ENCODE results near the gene WDR90. TPM values are rescaled to one million over a fixed set of nuclear protein-coding genes. Genes with fewer than 3 reads are reported as not detected.

Gene WDR90
- total and polyA plus RNA-seq, 2 experiments from 2014 or later = 25.9 to 42.2 TPM

- TF ChIP-seq CTCF (conservative IDR thresholded peaks at IDR 0.05; ENCODE audit: low read depth in 2 of 2) (no peak), STAT1 (IDR thresholded peaks at IDR 0.05; ENCODE audit: unreplicated experiment) (no peak), NANOG (IDR thresholded peaks at IDR 0.05; ENCODE audit: borderline replicate concordance) (no peak)
Measured at GRCh38 chr16:630249-630814, 18.8 kb upstream of the WDR90 start (continued).

- Histone ChIP-seq H3K27ac (ENCODE audit: low read depth) (peak within 1 kb of the TSS; percentile 74; the same call in 1 of the 2 replicates), H4K20me1 (replicated peaks; ENCODE audit: insufficient read depth) (no peaks in the 10 kb centered on the region), H3K79me2 (replicated peaks; ENCODE audit: insufficient read depth) (no peaks in the 10 kb centered on the region; the same call in 1 of the 2 replicates), H3K36me3 (ENCODE audit: insufficient read depth) (no peaks in the 10 kb centered on the region), H3F3A (replicated peaks; ENCODE audit: low read depth) (no peaks in the 10 kb centered on the region), H3K4me1 (ENCODE audit: insufficient read depth) (peaks cover 13% of the 10 kb centered on the region), H3K9me2 (ENCODE audit: insufficient read depth) (no peaks in the 10 kb centered on the region), H3K4me3 (peak within 1 kb of the TSS; percentile 51), H3K27me3 (ENCODE audit: insufficient read depth) (no peaks in the 10 kb centered on the region), H2AFZ (no peak within 1 kb of the TSS), H3K4me2 (peak within 1 kb of the TSS; percentile 74)
- Mint-ChIP-seq H3K4me3 (peak within 1 kb of the TSS; percentile 46; the same call in 2 of the 3 replicates), H3K27me3 (ENCODE audit: insufficient read depth, low read depth, poor library complexity) (peaks cover 16% of the 10 kb centered on the region), H3K36me3 (ENCODE audit: low read depth) (no peaks in the 10 kb centered on the region; the same call in 2 of the 3 replicates), H3K27ac (peak within 1 kb of the TSS; percentile 89), H3K9me3 (no peaks in the 10 kb centered on the region), H3K4me1 (peaks cover 12% of the 10 kb centered on the region)
- peak; percentile 78 for DNase-seq (ENCODE audit: low spot score)
- no peak for TF ChIP-seq ZNF114 (CRISPR knock-in tag; IDR thresholded peaks at IDR 0.05)
- no peak for TF ChIP-seq EZH2 (IDR thresholded peaks at IDR 0.05; ENCODE audit: low read depth, unreplicated experiment)
- no peak for TF ChIP-seq STAT1 (IDR thresholded peaks at IDR 0.05; ENCODE audit: unreplicated experiment)
- no peak for TF ChIP-seq CREB1 (CRISPR knock-in tag; IDR thresholded peaks at IDR 0.05; ENCODE audit: low read depth)
- TF ChIP-seq POLR2AphosphoS5 (IDR thresholded peaks at IDR 0.05; ENCODE audit: low read depth) = peak; percentile 63; the same call in 1 of the 2 replicates
- no peak for TF ChIP-seq REST (IDR thresholded peaks at IDR 0.05; ENCODE audit: unreplicated experiment)
- no peak for TF ChIP-seq ETS1 (IDR thresholded peaks at IDR 0.05)
- ATAC-seq = peak; percentile 59
Measured at GRCh38 chr16:630815-631405, 18.3 kb upstream of the WDR90 start, which contains the start of gene WFIKKN1. Gene WFIKKN1 (plus strand): TSS chr16:630985. CDS start chr16:631254, 269 bp downstream.
